Liver (tissue), 3 donors: ENCODE measurements around the gene DDX39A.

ENCODE experiments used
- FOXA1 ChIP-seq: IDR thresholded peaks from 2 replicates; pipeline ENCODE4 v1.6.1; 2016; ENCODE audit warnings: antibody characterized with exemption
- GABPA ChIP-seq, 2 donors: IDR thresholded peaks in 1 of 2; conservative IDR thresholded peaks in 1 of 2; 2 replicates each; pipeline ENCODE4 v1.6.1; 2016; ENCODE audit warnings: antibody characterized with exemption in 2 of 2, mild to moderate bottlenecking in 1 of 2, moderate library complexity in 1 of 2
- JUND ChIP-seq, 2 donors: IDR thresholded peaks; 2 replicates each; pipeline ENCODE4 v1.6.1; 2016; ENCODE audit warnings: antibody characterized with exemption in 2 of 2
- RAD21 ChIP-seq, 2 donors: IDR thresholded peaks; 2 replicates each; pipeline ENCODE4 v1.6.1; 2016; ENCODE audit warnings: antibody characterized with exemption in 2 of 2, mild to moderate bottlenecking in 2 of 2
- SP1 ChIP-seq: IDR thresholded peaks from 2 replicates; pipeline ENCODE4 v1.6.1; 2018; ENCODE audit warnings: antibody characterized with exemption, mild to moderate bottlenecking
- TAF1 ChIP-seq: conservative IDR thresholded peaks from 2 replicates; pipeline ENCODE4 v1.6.1; 2016; ENCODE audit warnings: antibody characterized with exemption, mild to moderate bottlenecking
- YY1 ChIP-seq: IDR thresholded peaks from 2 replicates; pipeline ENCODE4 v1.6.1; 2016; ENCODE audit warnings: antibody characterized with exemption, mild to moderate bottlenecking
- TF ChIP-seq, protein P1 (sequence below): fragments of 150-350 bp; IDR thresholded peaks from 2 replicates; pipeline ENCODE4 v1.5.1; 2017; ENCODE audit warnings: improper control_type of control experiment, low read depth, low read length; ENCODE audit not compliant: missing input control
- TF ChIP-seq, protein P2 (sequence below): IDR thresholded peaks from 2 replicates; pipeline ENCODE4 v1.6.1; 2016; ENCODE audit warnings: antibody characterized with exemption
- TF ChIP-seq, protein P3 (sequence below): IDR thresholded peaks from 2 replicates; pipeline ENCODE4 v1.6.1; 2016; ENCODE audit warnings: antibody characterized with exemption
- TF ChIP-seq, protein P4 (sequence below): IDR thresholded peaks from 2 replicates; pipeline ENCODE4 v1.6.1; 2016; ENCODE audit warnings: antibody characterized with exemption, mild to moderate bottlenecking
- donor health status: healthy.
- donor health status: healthy.

DNA sequence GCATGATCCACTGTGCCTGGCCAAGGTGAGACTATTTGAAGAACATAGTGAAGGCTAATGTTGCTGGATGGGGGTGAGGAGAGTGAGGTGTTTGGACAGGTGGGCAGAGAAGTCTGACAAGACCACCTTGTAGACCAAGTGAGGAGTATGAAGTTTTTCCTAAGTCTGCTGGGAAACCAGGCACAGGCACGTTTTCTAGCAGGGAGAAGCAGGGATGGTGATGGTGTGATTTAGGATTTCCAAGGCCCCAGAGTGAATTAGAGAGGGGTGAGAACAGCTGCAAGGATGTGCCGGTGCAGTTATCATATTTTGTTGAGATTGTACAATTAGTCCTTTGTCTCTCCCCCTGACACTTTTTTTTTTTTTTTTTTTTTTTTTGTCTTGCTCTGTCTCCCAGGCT is 8.3 kb upstream of the DDX39A start:
- TF ChIP-seq, protein P1, sequence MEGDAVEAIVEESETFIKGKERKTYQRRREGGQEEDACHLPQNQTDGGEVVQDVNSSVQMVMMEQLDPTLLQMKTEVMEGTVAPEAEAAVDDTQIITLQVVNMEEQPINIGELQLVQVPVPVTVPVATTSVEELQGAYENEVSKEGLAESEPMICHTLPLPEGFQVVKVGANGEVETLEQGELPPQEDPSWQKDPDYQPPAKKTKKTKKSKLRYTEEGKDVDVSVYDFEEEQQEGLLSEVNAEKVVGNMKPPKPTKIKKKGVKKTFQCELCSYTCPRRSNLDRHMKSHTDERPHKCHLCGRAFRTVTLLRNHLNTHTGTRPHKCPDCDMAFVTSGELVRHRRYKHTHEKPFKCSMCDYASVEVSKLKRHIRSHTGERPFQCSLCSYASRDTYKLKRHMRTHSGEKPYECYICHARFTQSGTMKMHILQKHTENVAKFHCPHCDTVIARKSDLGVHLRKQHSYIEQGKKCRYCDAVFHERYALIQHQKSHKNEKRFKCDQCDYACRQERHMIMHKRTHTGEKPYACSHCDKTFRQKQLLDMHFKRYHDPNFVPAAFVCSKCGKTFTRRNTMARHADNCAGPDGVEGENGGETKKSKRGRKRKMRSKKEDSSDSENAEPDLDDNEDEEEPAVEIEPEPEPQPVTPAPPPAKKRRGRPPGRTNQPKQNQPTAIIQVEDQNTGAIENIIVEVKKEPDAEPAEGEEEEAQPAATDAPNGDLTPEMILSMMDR, result no peak
- TF ChIP-seq, protein P2, sequence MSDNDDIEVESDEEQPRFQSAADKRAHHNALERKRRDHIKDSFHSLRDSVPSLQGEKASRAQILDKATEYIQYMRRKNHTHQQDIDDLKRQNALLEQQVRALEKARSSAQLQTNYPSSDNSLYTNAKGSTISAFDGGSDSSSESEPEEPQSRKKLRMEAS, result no peak
- TF ChIP-seq, protein P3, sequence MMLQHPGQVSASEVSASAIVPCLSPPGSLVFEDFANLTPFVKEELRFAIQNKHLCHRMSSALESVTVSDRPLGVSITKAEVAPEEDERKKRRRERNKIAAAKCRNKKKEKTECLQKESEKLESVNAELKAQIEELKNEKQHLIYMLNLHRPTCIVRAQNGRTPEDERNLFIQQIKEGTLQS, result no peak
- TF ChIP-seq SP1 (no peak), GABPA (IDR thresholded peaks at IDR 0.05 in 1 of 2, conservative IDR thresholded peaks at IDR 0.05 in 1 of 2) (no peak), TAF1 (no peak), FOXA1 (no peak), YY1 (no peak), RAD21 (IDR thresholded peaks at IDR 0.05) (no peak), JUND (IDR thresholded peaks at IDR 0.05) (no peak)
- TF ChIP-seq, protein P4, sequence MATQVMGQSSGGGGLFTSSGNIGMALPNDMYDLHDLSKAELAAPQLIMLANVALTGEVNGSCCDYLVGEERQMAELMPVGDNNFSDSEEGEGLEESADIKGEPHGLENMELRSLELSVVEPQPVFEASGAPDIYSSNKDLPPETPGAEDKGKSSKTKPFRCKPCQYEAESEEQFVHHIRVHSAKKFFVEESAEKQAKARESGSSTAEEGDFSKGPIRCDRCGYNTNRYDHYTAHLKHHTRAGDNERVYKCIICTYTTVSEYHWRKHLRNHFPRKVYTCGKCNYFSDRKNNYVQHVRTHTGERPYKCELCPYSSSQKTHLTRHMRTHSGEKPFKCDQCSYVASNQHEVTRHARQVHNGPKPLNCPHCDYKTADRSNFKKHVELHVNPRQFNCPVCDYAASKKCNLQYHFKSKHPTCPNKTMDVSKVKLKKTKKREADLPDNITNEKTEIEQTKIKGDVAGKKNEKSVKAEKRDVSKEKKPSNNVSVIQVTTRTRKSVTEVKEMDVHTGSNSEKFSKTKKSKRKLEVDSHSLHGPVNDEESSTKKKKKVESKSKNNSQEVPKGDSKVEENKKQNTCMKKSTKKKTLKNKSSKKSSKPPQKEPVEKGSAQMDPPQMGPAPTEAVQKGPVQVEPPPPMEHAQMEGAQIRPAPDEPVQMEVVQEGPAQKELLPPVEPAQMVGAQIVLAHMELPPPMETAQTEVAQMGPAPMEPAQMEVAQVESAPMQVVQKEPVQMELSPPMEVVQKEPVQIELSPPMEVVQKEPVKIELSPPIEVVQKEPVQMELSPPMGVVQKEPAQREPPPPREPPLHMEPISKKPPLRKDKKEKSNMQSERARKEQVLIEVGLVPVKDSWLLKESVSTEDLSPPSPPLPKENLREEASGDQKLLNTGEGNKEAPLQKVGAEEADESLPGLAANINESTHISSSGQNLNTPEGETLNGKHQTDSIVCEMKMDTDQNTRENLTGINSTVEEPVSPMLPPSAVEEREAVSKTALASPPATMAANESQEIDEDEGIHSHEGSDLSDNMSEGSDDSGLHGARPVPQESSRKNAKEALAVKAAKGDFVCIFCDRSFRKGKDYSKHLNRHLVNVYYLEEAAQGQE, result no peak
